GM20000 (cell line): ENCODE measurements around the gene MMD.

Experiments used
- DNase-seq: peaks from one replicate; pipeline ENCODE4 v3.0.0; 2012; ENCODE audit warnings: low spot score
- TF ChIP-seq, protein P1 (sequence below): IDR thresholded peaks from 2 replicates; pipeline ENCODE4 v1.5.1; 2012; ENCODE audit warnings: mild to moderate bottlenecking, control low read depth; ENCODE audit errors: extremely low read depth, missing control alignments

MMD gene

DNA sequence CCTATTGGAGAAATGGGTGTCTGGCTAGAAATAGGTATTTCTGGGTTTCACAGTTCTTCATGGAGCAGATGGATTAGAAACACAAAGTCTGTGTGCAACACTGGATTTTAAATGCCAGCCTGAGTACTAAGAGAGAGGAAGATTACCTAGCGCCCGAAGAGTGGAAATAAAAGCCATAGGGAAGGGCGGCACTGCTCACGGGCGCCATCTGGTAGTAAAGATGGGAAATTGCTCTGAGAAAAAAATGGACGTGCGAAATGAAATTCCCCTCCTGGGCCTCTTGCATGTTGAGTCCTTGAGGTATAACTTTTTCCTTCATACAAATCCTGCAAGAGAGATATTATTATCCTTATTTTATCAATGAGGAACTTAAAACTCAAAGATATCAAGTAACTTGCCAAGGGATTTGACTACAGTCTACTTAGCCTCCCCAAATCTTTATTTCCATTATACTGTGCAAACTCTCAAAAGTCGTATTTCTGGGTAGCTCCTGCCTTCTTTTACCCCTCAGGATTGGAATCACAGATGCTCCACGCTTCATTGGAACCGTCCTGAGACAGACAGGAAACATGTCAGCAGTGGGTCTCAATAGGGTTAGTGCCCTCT lies 72.8 kb downstream of the MMD start:
- DNase-seq = peak; percentile 50
- TF ChIP-seq, protein P1, sequence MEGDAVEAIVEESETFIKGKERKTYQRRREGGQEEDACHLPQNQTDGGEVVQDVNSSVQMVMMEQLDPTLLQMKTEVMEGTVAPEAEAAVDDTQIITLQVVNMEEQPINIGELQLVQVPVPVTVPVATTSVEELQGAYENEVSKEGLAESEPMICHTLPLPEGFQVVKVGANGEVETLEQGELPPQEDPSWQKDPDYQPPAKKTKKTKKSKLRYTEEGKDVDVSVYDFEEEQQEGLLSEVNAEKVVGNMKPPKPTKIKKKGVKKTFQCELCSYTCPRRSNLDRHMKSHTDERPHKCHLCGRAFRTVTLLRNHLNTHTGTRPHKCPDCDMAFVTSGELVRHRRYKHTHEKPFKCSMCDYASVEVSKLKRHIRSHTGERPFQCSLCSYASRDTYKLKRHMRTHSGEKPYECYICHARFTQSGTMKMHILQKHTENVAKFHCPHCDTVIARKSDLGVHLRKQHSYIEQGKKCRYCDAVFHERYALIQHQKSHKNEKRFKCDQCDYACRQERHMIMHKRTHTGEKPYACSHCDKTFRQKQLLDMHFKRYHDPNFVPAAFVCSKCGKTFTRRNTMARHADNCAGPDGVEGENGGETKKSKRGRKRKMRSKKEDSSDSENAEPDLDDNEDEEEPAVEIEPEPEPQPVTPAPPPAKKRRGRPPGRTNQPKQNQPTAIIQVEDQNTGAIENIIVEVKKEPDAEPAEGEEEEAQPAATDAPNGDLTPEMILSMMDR = peak; percentile 71

DNA sequence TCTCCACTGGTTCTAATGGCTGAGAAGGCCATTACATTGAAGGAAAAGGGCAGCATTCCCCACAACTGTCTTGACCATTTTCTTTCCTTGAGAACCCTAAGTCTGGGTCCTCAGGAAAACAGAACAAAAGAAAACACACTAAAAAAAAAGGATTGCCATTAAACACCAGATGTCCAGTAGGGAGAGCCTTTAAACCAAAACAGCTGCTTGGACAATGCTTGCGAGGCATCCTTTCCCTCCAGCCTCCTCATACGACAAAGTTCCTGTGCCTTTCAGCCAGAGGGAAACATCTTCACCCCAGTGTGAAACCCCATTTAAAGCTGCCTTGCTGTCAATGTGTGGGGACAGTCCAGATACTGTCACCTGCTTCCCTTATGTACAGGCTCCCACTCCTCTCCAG lies 74.3 kb downstream of the MMD start:
- TF ChIP-seq, protein P1 = no peak
- DNase-seq = no peak

DNA sequence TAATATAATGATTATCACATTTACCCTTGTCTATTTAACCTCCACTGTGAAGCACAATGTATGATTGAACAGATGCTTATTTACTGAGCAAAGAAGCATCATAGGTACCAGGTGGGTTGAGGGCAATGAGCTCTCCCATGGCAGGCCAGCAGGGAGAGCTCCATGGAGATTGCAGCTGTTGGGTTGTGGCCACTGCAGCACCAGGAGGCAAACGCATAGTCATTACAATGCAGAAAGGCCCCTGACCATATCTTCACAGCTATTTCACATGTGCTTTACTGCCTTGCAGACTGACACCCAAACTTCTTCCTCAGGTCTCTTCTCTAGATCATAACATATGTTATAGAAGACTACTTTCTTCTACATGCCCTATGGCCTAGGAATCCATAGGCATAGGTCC lies 75.0 kb downstream of the MMD start:
- no peak for DNase-seq
- TF ChIP-seq, protein P1 = no peak

DNA sequence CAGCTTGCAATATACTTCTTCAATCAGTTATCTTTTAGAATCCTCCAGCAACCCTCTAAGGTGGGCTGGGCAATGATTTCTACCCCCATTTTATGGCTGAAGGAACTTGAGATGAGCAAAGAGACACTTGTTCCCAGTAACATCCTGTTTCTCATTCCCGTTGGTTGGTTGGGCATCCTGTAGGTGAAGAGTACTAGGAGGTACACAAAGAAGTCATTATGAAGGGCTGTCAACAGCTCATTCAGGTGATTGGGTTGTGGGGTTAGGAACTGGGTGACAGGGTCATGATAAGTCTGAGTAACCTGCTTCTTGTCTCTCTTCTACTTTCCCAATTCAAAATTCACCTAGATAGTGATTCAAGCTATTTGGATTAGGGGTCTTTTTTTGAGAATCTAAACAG lies 76.5 kb downstream of the MMD start:
- TF ChIP-seq, protein P1 = no peak
- DNase-seq = no peak

DNA sequence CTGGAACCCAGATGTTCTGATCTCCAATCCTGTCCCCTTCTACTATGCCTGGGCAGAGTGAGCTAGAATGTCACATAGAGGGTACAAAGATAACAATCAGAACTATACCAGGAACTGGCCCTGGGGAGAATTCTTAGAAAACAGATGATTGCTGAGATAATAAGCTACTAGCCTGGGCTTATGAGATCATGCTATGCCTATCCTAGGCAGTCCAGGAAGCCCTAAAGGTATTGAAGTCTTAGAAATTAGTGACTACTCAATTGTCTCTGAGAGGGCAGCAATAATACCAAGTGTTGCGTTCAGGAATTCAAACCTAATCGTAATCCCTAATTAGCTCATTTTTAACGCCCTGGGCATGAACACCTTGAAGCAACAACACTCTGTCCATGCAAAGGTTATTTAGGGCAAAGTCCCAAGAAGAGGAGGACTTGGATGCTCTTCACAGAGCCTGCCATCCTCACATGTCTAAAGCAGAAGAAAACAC lies 77.1 kb downstream of the MMD start:
- no peak for DNase-seq
- TF ChIP-seq, protein P1 = no peak

DNA sequence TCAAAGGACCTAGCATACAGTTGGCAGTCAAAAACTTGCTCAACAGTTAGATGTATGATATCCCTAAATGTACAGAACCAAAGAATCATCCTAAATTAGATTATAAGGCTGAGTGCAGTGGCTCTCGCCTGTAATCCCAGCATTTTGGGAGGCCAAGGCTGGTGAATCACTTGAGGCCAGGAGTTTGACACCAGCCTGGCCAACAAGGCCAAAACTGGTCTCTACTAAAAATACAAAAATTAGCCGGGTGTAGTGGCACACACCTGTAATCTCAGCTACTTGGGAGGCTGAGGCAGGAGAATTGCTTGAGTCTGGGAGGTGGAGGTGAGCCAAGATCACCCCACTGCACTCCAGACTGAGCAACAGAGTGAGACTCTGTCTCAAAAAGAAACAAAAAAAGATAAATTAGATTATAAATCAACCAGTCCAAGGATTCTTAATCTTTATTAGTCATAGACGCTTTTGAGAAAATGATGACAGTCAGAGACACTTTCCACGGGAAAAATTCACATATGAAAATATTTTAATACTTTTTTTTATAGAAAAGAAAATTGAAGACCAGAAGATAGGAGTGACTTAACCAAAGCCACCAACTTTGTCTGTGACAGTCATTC lies 77.6 kb downstream of the MMD start:
- TF ChIP-seq, protein P1 = no peak
- no peak for DNase-seq

DNA sequence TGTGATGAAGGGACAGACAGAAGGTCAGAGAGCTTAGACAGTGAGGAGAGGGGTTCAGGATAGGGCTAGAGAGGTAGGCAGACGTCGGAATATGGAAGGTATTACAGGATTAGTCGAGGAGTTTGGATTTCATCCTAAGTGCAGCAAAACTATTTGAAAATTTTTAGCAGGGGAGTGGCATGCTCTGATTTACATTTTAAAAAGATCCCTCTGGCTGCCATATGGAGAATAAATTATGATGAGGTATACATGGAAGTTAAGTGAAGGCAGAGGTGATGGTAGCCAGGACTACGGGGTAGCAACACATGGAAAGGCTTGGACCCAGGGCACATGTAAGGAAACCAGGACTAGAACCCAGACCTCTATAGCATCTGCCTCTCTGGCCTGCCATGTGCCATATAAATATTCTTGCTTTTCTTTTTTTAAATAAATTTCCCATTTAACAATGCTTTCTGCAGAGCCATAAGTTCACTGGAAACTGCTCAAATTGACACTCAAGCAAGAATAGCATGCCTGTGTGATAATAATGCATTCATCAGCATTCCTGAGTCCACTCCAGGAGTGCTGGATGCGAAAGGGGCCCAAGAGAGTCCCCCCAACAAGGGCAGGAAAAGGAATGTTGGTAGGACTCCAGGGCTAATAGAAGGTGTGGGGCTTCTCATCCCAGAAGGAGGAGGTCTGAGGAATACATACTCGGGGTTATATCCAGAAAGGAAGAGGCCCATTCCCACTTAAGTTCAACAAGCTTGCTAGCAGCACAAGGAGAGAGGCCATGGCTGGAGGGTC lies 78.6 kb downstream of the MMD start:
- TF ChIP-seq, protein P1 = no peak
- no peak for DNase-seq
